Hypothalamus (tissue), 51 donors: ENCODE results near the gene UQCC3.
"Not testable (repeated sequence)": the region's sequence is repeated elsewhere in the genome, so short reads cannot be mapped to it uniquely, and the experiment has no call there.

ENCODE experiments used
- DNase-seq, 51 donors: peaks; one replicate each; lab custom pipeline; 2025; lab: John Stamatoyannopoulos, UW

Gene UQCC3

DNA sequence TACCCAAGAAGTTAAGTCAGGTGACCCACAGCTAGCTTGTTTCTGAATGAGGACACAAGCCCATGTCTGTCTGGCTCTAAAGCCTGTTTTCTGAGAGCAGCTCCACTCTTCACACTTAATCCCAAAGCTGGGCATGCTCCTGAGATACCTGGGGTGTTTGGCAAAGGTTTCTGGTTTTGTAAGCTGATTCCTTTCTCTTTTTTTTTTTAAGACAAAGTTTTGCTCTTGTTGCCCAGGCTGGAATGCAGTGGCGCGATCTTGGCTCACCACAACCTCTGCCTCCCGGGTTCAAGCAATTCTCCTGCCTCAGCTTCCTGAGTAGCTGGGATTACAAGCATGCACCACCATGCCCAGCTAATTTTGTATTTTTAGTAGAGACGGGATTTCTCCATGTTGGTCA is 22.2 kb downstream of the UQCC3 start:
- DNase-seq: not testable (repeated sequence)

DNA sequence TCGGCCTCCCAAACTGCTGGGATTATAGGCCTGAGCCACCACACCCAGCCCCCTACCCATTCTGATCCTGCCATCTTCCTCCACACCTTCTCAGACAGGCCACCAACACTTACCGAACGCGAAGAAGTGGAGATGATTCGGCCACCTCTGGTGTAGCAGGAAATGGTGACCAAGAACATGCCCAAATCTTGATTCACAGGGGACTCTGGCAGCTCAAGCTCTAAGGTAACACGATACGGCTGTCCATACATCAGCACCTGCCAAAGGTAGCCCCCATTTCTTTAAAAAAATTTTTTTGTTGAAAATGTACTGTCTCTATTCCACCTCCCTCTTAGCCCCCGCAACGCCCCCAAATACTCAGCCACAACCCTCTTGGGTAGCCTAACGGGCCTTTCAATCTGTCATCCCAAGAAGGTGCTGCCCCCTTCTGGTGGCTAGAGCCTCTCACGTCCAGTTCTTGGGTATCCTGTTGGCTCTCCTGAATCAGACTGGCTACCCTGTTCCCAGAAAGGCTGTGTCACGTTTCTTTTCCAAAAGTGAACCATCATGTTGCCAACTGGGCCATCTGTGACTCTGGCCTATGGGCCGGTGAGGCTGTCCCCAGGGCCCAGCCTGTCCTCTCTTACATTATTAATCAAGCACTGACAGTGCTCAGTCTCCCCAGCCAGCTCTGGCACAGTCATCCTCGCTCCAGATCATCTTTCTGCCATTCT is 23.1 kb downstream of the UQCC3 start:
- peak in 39 of 51 donors; percentile 7 to 77 (median 44) for DNase-seq

DNA sequence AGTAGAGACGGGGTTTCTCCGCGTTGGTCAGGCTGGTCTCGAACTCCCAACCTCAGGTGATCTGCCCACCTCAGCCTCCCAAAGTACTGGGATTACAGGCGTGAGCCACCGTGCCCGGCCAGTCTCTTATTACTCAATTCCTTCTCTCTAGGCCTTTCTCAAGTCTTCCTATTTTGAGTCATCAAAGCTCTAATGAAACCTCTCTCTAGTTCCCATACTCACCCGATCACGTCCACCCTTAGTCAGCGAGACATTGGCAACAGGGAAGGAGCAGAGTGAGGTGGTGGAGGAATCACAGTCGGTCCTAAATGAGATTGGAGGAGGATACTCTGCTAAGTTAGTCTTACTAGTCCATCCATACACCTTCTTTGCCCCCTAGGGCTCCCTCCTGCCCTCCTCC is 30.8 kb downstream of the UQCC3 start:
- peak in 1 of 51 donors; percentile 7 for DNase-seq

- not testable (repeated sequence) for DNase-seq
Measured at GRCh38 chr11:62703921-62704320, 32.4 kb downstream of the UQCC3 start.

DNA sequence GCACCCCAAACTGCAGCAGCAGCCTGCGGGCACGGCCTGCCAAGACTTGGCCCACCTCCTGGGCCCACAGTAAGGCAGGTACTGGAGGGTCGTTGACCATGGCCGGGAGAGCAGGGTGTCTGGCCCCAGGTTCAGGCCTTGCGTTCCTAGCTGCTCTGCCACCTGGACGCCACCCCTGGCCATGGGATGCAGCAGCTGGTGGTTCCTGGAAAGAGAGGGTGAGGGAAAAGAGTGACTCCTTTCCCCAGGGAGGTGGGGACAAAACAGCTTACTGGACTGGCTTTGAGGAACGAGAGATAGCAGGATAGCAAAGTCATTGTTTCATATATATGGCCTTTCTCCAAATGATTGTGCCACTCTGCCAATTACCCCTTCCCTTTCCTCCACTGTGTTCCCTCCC is 33.9 kb downstream of the UQCC3 start:
- no peak for DNase-seq

- peak; percentile 35 to 98 (median 93) for DNase-seq
Measured at GRCh38 chr11:62705880-62706849, 34.7 kb downstream of the UQCC3 start.

DNA sequence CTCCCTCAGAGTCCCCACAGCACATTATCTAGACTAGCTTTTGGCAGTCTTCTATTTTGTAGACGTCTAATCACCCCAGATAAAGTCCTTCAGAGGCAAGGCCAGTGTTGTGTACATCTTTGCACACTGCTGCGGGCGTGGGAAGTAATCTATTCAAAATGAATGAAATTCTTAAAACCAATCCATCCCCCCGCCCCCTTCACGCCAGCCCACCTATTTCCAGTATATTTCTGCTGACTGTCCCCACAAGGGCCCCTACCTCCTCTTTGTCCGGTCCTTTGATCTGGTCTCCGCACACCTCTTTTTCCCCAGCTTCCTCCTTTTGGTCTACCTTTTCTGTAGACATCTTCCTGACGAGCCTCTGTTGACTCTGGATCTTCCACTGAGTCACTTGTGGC is 35.4 kb downstream of the UQCC3 start:
- DNase-seq: no peak

GRCh38 chr11:62707277-62707861 is 35.9 kb downstream of the UQCC3 start, which contains the start of the genes BSCL2 and GNG3:
Gene BSCL2, minus strand, starts transcription at chr11:62707424. Its CDS starts 229 bp downstream, at chr11:62707195.
Gene GNG3, plus strand, starts transcription at chr11:62707676. Its CDS starts 620 bp downstream, at chr11:62708296.
- DNase-seq: peak in 46 of 51 donors; percentile 8 to 91 (median 76)

GRCh38 chr11:62708392-62708791 is 36.9 kb downstream of the UQCC3 start:
- peak in 3 of 51 donors; percentile 11 to 33 (median 17) for DNase-seq

DNA sequence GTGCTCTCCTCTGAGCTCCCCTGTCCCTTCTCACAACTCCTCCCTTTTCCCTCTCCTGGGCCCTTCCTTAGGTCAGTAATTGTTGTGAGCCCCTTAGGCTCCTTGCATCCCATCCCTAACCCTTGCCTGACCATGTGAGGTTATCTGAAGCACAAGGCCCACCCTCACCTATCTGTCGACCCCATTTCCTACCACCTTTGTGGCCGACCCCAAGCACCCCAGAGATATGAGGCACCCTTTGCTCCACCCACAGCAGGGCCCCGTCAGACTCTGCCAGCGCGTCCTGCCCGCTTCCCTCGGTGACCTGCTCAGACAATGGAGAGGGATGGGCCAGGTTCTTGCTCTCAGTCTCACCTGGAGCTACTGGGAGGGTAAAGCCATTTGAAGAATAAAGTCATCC is 37.3 kb downstream of the UQCC3 start:
- no peak for DNase-seq

DNA sequence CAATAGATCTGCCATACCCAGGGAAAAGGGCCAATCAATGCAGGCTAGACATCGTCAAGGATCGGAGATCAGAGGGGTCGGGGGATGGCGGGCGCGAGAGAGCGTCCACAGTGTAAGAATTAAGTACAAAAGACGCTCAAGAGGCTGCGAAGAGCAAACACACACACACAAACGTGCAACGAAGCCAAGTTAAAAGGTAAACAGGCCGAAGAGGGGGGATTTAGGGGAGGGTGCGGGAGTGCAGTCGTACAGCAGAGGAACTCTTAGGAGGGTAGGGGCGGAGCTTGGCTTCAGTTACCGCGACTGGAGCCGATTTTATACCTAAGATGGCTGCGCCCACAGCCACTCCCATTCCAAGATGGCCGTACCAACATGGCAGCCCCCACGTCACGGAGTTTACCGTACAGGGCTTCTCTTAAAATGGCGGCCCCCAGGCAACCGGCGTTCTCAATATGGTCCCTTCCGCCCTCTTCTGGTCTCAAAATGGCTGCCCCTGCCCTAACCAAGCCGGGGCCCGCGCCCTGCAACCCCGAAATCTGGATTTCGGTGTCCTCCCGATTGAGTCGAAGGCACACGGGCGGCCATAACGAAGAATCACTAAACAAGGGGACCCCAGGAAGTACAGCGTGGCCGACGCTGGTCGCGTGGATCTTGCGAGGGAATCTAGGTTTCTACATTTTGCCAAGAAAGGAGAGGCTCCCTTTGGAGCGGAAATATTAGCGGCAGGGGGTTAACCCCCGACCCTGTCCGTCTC is 38.0 kb downstream of the UQCC3 start:
- DNase-seq: peak; percentile 56 to 98 (median 93)

GRCh38 chr11:62710001-62710345 is 38.5 kb downstream of the UQCC3 start:
- DNase-seq: peak in 5 of 51 donors; percentile 40 to 67 (median 53)

DNA sequence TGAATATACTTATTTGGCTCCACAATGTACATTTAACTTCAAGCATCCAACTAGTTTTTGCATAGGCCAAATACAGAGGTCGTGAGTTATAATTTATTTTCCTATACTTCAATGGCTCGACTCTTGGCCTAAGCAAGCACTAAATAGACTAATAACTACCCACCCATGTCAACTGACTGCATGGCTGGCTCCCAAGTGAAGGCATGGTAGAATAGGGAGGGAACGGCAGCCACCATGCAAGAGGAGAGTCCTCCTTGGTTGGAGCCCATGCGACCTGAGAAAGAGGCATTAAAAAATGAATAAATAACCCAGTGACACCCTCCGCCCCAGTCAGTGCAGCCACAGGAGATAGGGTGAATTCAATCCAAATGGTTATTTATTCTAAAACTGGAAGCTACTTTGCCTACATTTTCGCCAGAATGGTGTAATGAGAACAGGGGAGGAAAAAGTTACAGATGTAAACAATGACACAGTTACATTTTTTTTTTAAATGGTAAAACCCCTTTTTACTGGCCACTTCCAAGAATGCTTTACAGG is 40.9 kb downstream of the UQCC3 start:
- DNase-seq: no peak

DNA sequence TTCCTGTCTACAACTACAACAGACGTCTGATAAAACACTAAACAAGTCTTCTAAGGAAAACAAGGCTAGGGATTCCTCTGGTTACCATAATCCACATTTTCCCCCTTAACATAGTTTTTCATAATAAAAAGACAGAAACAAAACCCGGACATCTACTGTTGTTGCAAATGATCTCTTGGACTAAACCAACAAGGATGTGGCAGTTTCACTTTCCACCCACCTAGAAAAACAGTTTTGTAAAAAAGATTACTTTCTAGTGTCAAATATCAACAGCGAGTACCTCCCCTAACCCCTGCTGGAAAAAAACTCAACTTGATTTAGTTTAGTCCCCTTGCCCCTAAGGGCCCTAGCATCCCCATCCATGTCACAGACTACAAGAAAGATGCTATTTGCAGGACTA is 41.4 kb downstream of the UQCC3 start:
- no peak for DNase-seq

DNA sequence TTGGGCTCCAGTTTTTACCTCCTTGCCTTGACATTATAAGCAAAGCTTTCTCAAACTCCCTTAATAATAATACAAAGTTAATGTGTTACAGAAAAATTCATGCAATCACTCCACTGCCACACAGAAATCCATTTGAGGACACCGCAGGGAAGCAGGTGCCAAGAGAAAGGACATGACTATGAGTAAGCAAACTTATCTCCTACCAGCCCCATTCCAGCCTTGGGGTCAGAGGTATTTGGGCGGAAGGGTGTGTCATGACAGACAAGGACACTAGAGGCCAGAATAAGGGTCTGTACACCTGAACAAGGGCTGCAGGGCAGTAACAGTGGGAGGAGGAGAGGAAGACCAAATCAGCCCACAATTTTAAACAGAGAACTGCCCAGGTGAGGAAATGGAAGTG is 41.9 kb downstream of the UQCC3 start:
- DNase-seq: no peak

DNA sequence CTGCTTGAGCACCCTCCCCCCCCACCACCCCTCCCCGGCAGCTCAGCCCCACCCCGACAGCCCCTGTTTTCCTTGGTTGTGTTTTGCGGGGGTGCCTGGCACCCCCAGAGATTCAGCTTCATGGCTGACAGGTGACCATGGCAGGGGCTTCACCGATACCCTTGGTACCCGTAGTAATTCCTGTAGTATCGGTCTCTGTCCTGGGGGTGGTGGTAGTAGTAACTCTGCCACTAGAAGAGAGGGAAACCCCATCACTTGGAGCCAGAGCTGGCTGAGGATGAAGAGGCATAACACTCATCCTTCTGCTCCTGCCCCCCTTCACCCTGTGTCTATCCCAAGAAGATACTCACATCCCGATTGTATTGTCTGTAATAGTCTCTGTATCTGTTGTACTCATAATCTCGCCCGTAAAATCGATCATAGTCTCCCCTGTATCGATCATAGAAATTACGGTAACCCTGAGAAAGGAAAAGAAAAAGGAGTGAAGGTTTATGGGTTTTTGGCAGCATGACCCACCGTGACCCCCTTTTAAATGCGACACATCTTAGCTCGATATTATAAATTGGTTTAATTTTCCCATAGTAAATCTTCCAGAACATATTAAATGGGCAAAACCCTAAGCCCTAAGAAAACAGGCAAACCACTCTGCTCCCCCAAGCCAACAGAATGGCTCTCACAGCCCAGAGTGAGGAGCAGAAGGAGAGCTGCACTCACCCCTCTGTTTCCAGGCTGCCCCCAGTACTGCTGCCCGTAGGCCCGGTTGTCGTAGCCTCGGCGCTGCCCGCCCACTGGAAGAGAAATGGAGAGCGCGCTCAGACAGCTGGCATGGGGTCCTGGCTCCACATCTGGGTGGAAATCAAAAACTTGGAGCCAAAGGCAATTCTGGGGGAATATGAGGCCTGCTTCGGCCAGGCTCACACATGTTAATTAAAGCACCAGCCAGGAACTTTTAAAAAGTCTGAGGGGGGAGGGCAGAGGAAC is 44.0 kb downstream of the UQCC3 start:
- no peak for DNase-seq

GRCh38 chr11:62716206-62716605 is 44.7 kb downstream of the UQCC3 start:
- no peak for DNase-seq

DNA sequence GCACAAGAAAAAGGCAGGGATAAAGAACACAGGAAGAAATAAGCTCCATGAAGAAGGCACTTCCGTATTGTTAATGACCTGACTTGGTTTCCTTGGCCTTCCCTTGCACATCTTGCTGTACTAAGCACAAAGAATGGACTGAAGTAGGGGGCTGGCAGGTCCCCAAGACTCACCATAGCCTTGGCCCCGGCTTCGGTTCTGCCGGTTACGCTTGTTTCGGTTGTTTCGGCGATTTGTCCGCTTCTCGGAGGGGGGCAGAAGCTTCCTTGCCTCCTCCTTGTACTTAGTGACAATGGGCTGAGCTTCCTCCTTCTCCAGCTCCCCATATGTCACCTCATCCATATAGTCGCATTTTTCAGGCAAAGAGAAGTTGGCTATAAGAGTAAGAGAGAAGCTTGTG is 45.3 kb downstream of the UQCC3 start:
- peak in 6 of 51 donors; percentile 2 to 17 (median 9) for DNase-seq
